Endothelial cell (in vitro differentiated cells): ENCODE results near the gene ASPM. TPM values are rescaled to one million over a fixed set of nuclear protein-coding genes. Genes with fewer than 3 reads are reported as not detected.
A peak's percentile ranks its signal among the peaks of the same experiment; 100 is the strongest.

Experiments used
- DNase-seq: peaks from one replicate; pipeline ENCODE4 v3.0.0; 2021; ENCODE audit warnings: low spot score
- H3K27ac Mint-ChIP-seq: one replicate; pipeline ENCODE4 v1.8.0; 2021; ENCODE audit warnings: mixed read lengths, inconsistent platforms; ENCODE audit not compliant: unreplicated experiment
- H3K27me3 Mint-ChIP-seq: one replicate; pipeline ENCODE4 v1.8.0; 2021; ENCODE audit warnings: mild to moderate bottlenecking, moderate library complexity, mixed read lengths, inconsistent platforms; ENCODE audit not compliant: unreplicated experiment
- H3K36me3 Mint-ChIP-seq: one replicate; pipeline ENCODE4 v1.8.0; 2021; ENCODE audit warnings: mild to moderate bottlenecking, low read depth, mixed read lengths, inconsistent platforms; ENCODE audit not compliant: unreplicated experiment
- H3K4me1 Mint-ChIP-seq: one replicate; pipeline ENCODE4 v1.8.0; 2021; ENCODE audit warnings: mild to moderate bottlenecking, mixed read lengths, inconsistent platforms; ENCODE audit not compliant: unreplicated experiment
- H3K4me3 Mint-ChIP-seq: one replicate; pipeline ENCODE4 v1.8.0; 2021; ENCODE audit warnings: mild to moderate bottlenecking, mixed read lengths, inconsistent platforms; ENCODE audit not compliant: unreplicated experiment
- H3K9me3 Mint-ChIP-seq: one replicate; pipeline ENCODE4 v1.8.0; 2021; ENCODE audit warnings: mixed read lengths, inconsistent platforms; ENCODE audit not compliant: unreplicated experiment
- CTCF ChIP-seq: fragments of 200-600 bp; sonication (generic); IDR thresholded peaks from one replicate; pipeline ENCODE4 v1.5.0; 2021; ENCODE audit warnings: antibody characterized with exemption; ENCODE audit not compliant: unreplicated experiment
- total RNA-seq: library from RNA; stranded (reverse); fragmentation: NEBNext Ultra II Directional; extraction: Animal tissue kit (Norgen Biotek cat#: 25700); gene quantifications from one replicate; pipeline ENCODE4 v1.2.1, GENCODE V29; 2021; ENCODE audit not compliant: unreplicated experiment

The ASPM gene
- total RNA-seq, 1 donor from 2014 or later: 9.4 TPM

DNA sequence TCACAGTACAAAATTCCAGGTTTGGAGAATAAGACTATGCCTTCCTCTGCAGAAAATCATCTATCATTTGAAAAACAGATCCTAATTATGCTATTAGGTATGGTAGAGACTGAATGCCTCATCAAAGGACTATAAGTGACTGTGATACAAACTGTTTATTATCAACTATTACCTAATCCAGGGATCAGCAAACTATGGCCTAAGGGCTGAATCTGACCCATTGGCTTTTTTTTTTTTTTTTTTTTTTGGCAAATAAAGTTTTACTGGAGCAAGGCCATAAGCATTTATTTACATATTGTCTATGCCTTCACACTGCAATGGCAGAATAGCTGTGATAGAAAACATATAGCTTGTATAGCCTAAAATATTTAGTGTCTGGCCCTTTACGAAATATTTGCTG, 4.7 kb upstream of the ASPM start:
- H3K27me3 Mint-ChIP-seq: no peaks in the 10 kb centered on the region
- no peak overlapping the region for H3K4me3 Mint-ChIP-seq
- peaks cover 5% of the 10 kb centered on the region for H3K4me1 Mint-ChIP-seq
- no peak for DNase-seq
- H3K27ac Mint-ChIP-seq: no peak overlapping the region
- TF ChIP-seq CTCF: no peak
- no peaks in the 10 kb centered on the region for H3K9me3 Mint-ChIP-seq
- H3K36me3 Mint-ChIP-seq: peaks cover 5% of the 10 kb centered on the region

- DNase-seq: no peak
- Mint-ChIP-seq H3K9me3 (no peaks in the 10 kb centered on the region), H3K27me3 (peaks cover 2% of the 10 kb centered on the region), H3K27ac (no peak overlapping the region), H3K4me3 (no peak overlapping the region), H3K36me3 (peaks cover 5% of the 10 kb centered on the region), H3K4me1 (peaks cover 5% of the 10 kb centered on the region)
- no peak for TF ChIP-seq CTCF
Measured at GRCh38 chr1:197150336-197151005, 4.0 kb upstream of the ASPM start.

DNA sequence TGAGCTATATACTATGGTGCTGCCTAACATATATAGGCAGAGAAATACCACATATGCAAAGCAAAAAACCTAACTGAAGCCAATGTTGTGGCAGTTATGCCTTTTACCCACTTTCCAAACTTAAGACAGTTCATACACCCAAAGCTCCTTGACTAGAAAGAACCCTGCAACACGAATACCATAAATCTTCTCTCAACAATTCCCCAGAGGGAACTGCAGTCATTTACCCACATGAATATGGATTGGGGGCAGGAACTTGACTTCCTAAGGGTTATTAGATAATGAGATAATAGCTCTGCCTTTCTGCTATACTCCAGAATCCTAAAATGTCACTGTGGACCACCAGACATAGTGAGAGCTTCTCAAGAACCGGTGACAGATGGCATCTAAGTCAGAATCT, 2.9 kb upstream of the ASPM start:
- DNase-seq: no peak
- Mint-ChIP-seq H3K4me1 (peaks cover 9% of the 10 kb centered on the region), H3K4me3 (no peak overlapping the region), H3K9me3 (no peaks in the 10 kb centered on the region), H3K27me3 (peaks cover 2% of the 10 kb centered on the region), H3K27ac (no peak overlapping the region), H3K36me3 (peaks cover 5% of the 10 kb centered on the region)
- no peak for TF ChIP-seq CTCF

- Mint-ChIP-seq H3K4me3 (peak overlapping the region; percentile 100), H3K4me1 (peaks cover 9% of the 10 kb centered on the region), H3K27ac (peak overlapping the region; percentile 67), H3K9me3 (no peaks in the 10 kb centered on the region), H3K27me3 (peaks cover 2% of the 10 kb centered on the region), H3K36me3 (peaks cover 5% of the 10 kb centered on the region)
- no peak for TF ChIP-seq CTCF
- DNase-seq: no peak
Measured at GRCh38 chr1:197145446-197146024, 934 bp downstream of the ASPM start.

GRCh38 chr1:197144570-197145325, 1.7 kb downstream of the ASPM start:
- peaks cover 2% of the 10 kb centered on the region for H3K27me3 Mint-ChIP-seq
- DNase-seq: no peak
- peak overlapping the region; percentile 100 for H3K4me3 Mint-ChIP-seq
- H3K36me3 Mint-ChIP-seq: peaks cover 5% of the 10 kb centered on the region
- H3K9me3 Mint-ChIP-seq: no peaks in the 10 kb centered on the region
- H3K27ac Mint-ChIP-seq: no peak overlapping the region
- no peak for TF ChIP-seq CTCF
- H3K4me1 Mint-ChIP-seq: peaks cover 11% of the 10 kb centered on the region
